HepG2 (cell line): ENCODE results near the gene MYO5B. TPM values are rescaled to one million over a fixed set of nuclear protein-coding genes. Genes with fewer than 3 reads are reported as not detected.

Source experiments
- HDAC2 ChIP-seq: sonication (generic); formaldehyde crosslinking; IDR thresholded peaks from 2 replicates; pipeline ENCODE4 v1.4.0; 2020; ENCODE audit warnings: missing genetic modification reagents
- HNRNPK ChIP-seq: fragments of 200-400 bp; formaldehyde crosslinking; IDR thresholded peaks from 2 replicates; pipeline ENCODE4 v1.6.1; 2018; ENCODE audit warnings: low read length, low read depth, moderate library complexity, mild to moderate bottlenecking; ENCODE audit not compliant: poor library complexity, severe bottlenecking
- MAFG ChIP-seq: sonication (generic); formaldehyde crosslinking; IDR thresholded peaks from 2 replicates; pipeline ENCODE4 v1.5.1; 2020; ENCODE audit warnings: mild to moderate bottlenecking, missing genetic modification reagents
- RARG ChIP-seq: sonication (generic); formaldehyde crosslinking; IDR thresholded peaks from 2 replicates; pipeline ENCODE4 v1.4.0; 2020; ENCODE audit warnings: low read depth, mild to moderate bottlenecking, missing genetic modification reagents
- SP4 ChIP-seq: sonication (generic); formaldehyde crosslinking; IDR thresholded peaks from 2 replicates; pipeline ENCODE4 v1.8.1; 2023; ENCODE audit warnings: mild to moderate bottlenecking, missing genetic modification reagents
- TBX2 ChIP-seq: sonication (generic); formaldehyde crosslinking; IDR thresholded peaks from 2 replicates; pipeline ENCODE4 v1.5.0; 2020; ENCODE audit warnings: missing genetic modification reagents, mild to moderate bottlenecking, borderline replicate concordance
- ZNF383 ChIP-seq: sonication (generic); formaldehyde crosslinking; IDR thresholded peaks from 2 replicates; pipeline ENCODE4 v1.4.0; 2020; ENCODE audit warnings: missing genetic modification reagents, mild to moderate bottlenecking, borderline replicate concordance
- ZNF749 ChIP-seq: sonication (generic); formaldehyde crosslinking; IDR thresholded peaks from 2 replicates; pipeline ENCODE4 v1.8.0; 2022; ENCODE audit warnings: mild to moderate bottlenecking, missing genetic modification reagents, moderate library complexity, borderline replicate concordance
- ZSCAN20 ChIP-seq: sonication (generic); formaldehyde crosslinking; IDR thresholded peaks from 2 replicates; pipeline ENCODE4 v1.4.0; 2020; ENCODE audit warnings: missing genetic modification reagents, mild to moderate bottlenecking, borderline replicate concordance
- polyA plus RNA-seq, 8 experiments: library from polyadenylated mRNA; depleted of rRNA in 3 of 8; stranded (reverse) in 7 of 8; unstranded in 1 of 8; fragments of >200 nt; fragmentation: Illumina TruSeq in 4 of 8; extraction: Trizol in 4 of 8; gene quantifications; 2 replicates each; pipeline versions ENCODE4 v1.2.1 to v1.2.3, GENCODE V29; 2011 to 2016; ENCODE audit warnings: low read depth in 4 of 8, missing spikeins in 1 of 8, mixed read lengths in 1 of 8; ENCODE audit not compliant: insufficient read depth in 1 of 8
- total RNA-seq, 5 experiments: library from RNA; depleted of rRNA; stranded (reverse); fragments of >200 nt; fragmentation: Illumina TruSeq; extraction: Trizol; gene quantifications; 2 replicates each; pipeline ENCODE4 v1.2.3, GENCODE V29; 2016; ENCODE audit warnings: low read depth in 1 of 5
- TF ChIP-seq, protein P1 (sequence below): sonication (generic); formaldehyde crosslinking; IDR thresholded peaks from 2 replicates; pipeline ENCODE4 v1.8.0; 2022; ENCODE audit warnings: missing genetic modification reagents, mild to moderate bottlenecking, inconsistent platforms, borderline replicate concordance
- TF ChIP-seq, protein P2 (sequence below): sonication (generic); formaldehyde crosslinking; conservative IDR thresholded peaks from 2 replicates; pipeline ENCODE4 v1.4.0; 2020; ENCODE audit warnings: missing genetic modification reagents
- TF ChIP-seq, protein P3 (sequence below), 2 experiments: sonication (generic) in 1 of 2; formaldehyde crosslinking in 1 of 2; IDR thresholded peaks; 2 replicates each; pipeline versions ENCODE4 v1.6.1 to v1.9.0; 2014 to 2022; ENCODE audit warnings: antibody characterized with exemption in 1 of 2, borderline replicate concordance in 1 of 2, inconsistent platforms in 1 of 2, low read depth in 1 of 2, missing genetic modification reagents in 1 of 2

The MYO5B gene
- total and polyA plus RNA-seq, 2 of the 13 experiments (the other 11 are each of a cell fraction or from before 2014, with no cell fraction given): 13.1 to 24.0 TPM

DNA sequence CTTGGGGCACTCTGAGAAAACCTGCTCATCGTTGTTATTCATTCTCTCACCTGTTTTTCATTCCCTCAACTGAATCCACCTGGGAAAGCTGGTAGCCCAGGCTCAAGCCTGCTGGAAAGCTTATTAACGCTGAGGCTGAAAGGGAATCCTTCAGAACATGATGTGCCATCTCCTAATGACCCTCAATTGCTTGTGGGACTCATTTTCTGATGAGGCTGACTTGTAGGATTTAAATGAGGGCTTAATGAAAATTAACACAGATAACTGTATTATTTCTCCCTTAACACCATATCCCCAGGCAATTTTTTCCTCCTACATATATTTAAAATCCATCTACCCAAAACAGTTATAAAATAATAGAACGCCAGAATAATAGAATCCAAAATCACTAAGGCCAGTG, 218.9 kb downstream of the MYO5B start (continued):
- TF ChIP-seq HNRNPK (no peak), RARG (no peak), TBX2 (no peak), ZSCAN20 (CRISPR knock-in tag) (no peak), ZNF749 (CRISPR knock-in tag) (no peak), MAFG (CRISPR knock-in tag) (no peak), HDAC2 (no peak), ZNF383 (CRISPR knock-in tag) (no peak), SP4 (CRISPR knock-in tag) (no peak)
- TF ChIP-seq, protein P1, sequence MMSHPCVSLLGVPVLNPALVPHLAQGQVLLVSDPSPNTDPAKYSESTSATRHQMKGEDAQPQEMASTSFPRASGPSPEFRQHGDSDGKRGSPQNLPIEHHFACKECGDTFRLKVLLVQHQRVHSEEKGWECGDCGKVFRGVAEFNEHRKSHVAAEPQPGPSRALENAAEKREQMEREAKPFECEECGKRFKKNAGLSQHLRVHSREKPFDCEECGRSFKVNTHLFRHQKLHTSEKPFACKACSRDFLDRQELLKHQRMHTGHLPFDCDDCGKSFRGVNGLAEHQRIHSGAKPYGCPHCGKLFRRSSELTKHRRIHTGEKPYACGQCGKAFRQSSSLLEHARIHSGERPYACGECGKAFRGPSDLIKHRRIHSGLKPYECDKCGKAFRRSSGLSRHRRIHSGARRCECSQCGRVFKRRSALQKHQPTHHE (CRISPR knock-in tag): no peak
- TF ChIP-seq, protein P2, sequence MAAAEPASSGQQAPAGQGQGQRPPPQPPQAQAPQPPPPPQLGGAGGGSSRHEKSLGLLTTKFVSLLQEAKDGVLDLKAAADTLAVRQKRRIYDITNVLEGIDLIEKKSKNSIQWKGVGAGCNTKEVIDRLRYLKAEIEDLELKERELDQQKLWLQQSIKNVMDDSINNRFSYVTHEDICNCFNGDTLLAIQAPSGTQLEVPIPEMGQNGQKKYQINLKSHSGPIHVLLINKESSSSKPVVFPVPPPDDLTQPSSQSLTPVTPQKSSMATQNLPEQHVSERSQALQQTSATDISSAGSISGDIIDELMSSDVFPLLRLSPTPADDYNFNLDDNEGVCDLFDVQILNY (CRISPR knock-in tag): no peak
- TF ChIP-seq, protein P3, sequence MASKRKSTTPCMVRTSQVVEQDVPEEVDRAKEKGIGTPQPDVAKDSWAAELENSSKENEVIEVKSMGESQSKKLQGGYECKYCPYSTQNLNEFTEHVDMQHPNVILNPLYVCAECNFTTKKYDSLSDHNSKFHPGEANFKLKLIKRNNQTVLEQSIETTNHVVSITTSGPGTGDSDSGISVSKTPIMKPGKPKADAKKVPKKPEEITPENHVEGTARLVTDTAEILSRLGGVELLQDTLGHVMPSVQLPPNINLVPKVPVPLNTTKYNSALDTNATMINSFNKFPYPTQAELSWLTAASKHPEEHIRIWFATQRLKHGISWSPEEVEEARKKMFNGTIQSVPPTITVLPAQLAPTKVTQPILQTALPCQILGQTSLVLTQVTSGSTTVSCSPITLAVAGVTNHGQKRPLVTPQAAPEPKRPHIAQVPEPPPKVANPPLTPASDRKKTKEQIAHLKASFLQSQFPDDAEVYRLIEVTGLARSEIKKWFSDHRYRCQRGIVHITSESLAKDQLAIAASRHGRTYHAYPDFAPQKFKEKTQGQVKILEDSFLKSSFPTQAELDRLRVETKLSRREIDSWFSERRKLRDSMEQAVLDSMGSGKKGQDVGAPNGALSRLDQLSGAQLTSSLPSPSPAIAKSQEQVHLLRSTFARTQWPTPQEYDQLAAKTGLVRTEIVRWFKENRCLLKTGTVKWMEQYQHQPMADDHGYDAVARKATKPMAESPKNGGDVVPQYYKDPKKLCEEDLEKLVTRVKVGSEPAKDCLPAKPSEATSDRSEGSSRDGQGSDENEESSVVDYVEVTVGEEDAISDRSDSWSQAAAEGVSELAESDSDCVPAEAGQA (IDR thresholded peaks at IDR 0.05; ENCODE audit: low read depth): no peak
- TF ChIP-seq, protein P3 (CRISPR knock-in tag; IDR thresholded peaks at IDR 0.05; ENCODE audit: borderline replicate concordance): no peak
